NCI-H460 (cell line): ENCODE measurements around the gene CCDC74A. TPM values are rescaled to one million over a fixed set of nuclear protein-coding genes. Genes with fewer than 3 reads are reported as not detected.
"Not testable (repeated sequence)": the region's sequence is repeated elsewhere in the genome, so short reads cannot be mapped to it uniquely, and the experiment has no call there.

Experiments
- DNase-seq: peaks from one replicate; pipeline ENCODE4 v3.0.0-alpha.2; 2016; ENCODE audit warnings: low read depth; ENCODE audit errors: extremely low read depth
- total RNA-seq: library from RNA; depleted of rRNA; stranded (reverse); fragments of >200 nt; shearing (Covaris generic); gene quantifications from 2 replicates; pipeline ENCODE4 v1.2.3, GENCODE V29; 2014

Gene CCDC74A
- total RNA-seq, 1 experiment from 2014 or later = 7.3 TPM

GRCh38 chr2:131525256-131525655 is 2.4 kb upstream of the CCDC74A start:
- not testable (repeated sequence) for DNase-seq

- DNase-seq = not testable (repeated sequence)
Measured at GRCh38 chr2:131528981-131529863, 1.5 kb downstream of the CCDC74A start.

GRCh38 chr2:131529864-131530445 is 2.3 kb downstream of the CCDC74A start:
- not testable (repeated sequence) for DNase-seq

- not testable (repeated sequence) for DNase-seq
Measured at GRCh38 chr2:131530626-131531344, 3.1 kb downstream of the CCDC74A start.

- DNase-seq = not testable (repeated sequence)
Measured at GRCh38 chr2:131531547-131532185, 4.0 kb downstream of the CCDC74A start.

- not testable (repeated sequence) for DNase-seq
Measured at GRCh38 chr2:131532723-131533608, 5.3 kb downstream of the CCDC74A start.

GRCh38 chr2:131533609-131534316 is 6.1 kb downstream of the CCDC74A start:
- not testable (repeated sequence) for DNase-seq

- not testable (repeated sequence) for DNase-seq
Measured at GRCh38 chr2:131534317-131534672, 6.6 kb downstream of the CCDC74A start.

- not testable (repeated sequence) for DNase-seq
Measured at GRCh38 chr2:131534965-131535364, 7.3 kb downstream of the CCDC74A start.

GRCh38 chr2:131535526-131535925 is 7.8 kb downstream of the CCDC74A start:
- no peak for DNase-seq

GRCh38 chr2:131535951-131536826 is 8.5 kb downstream of the CCDC74A start:
- DNase-seq = not testable (repeated sequence)

GRCh38 chr2:131536841-131537240 is 9.2 kb downstream of the CCDC74A start:
- DNase-seq = not testable (repeated sequence)

- not testable (repeated sequence) for DNase-seq
Measured at GRCh38 chr2:131538856-131539255, 11.2 kb downstream of the CCDC74A start.

GRCh38 chr2:131542438-131543384 is 15.0 kb downstream of the CCDC74A start:
- no peak for DNase-seq

GRCh38 chr2:131543385-131543891 is 15.8 kb downstream of the CCDC74A start:
- no peak for DNase-seq

GRCh38 chr2:131544006-131544812 is 16.5 kb downstream of the CCDC74A start:
- DNase-seq = not testable (repeated sequence)
